ENCODE results near the gene HACD2.
"Not testable (repeated sequence)": the region's sequence is repeated elsewhere in the genome, so short reads cannot be mapped to it uniquely, and the experiment has no call there.

The HACD2 gene

DNA sequence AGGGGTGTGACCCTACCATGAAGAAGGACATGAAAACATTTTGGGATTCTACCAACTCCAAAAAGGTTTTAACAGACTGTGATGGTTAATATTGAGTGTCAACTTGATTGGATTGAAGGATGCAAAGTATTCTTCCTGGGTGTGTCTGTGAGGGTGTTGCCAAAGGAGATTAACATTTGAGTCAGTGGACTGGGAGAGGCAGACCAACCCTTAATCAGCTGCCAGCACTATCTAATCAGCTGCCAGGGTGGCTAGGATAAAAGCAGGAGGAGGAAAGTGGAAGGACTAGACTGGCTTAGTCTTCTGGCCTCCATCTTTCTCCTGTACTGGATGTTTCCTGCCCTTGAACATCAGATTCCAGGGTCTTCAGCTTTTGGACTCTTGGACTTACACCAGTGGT, 16.0 kb upstream of the HACD2 start:
- not testable (repeated sequence) for H3K36me3 ChIP-seq (ENCODE audit: control insufficient read depth in 1 of 2, insufficient read depth in 2 of 2, low read depth in 1 of 2, low read length in 2 of 2); H3K4me2 ChIP-seq (ENCODE audit: low read length, poor library complexity, severe bottlenecking); H3K23ac ChIP-seq (ENCODE audit: low read length in 2 of 2); H3K9me3 ChIP-seq (ENCODE audit: control insufficient read depth, low read length); H4K8ac ChIP-seq (ENCODE audit: low read length); H3K27me3 ChIP-seq (ENCODE audit: control insufficient read depth in 1 of 2, insufficient read depth in 1 of 2, low read length in 2 of 2); H4K91ac ChIP-seq (ENCODE audit: low read length); H3K27ac ChIP-seq (ENCODE audit: low read length, poor library complexity, severe bottlenecking); H2BK5ac ChIP-seq (ENCODE audit: low read depth, low read length, poor library complexity, severe bottlenecking); DNase-seq; H3K4me3 ChIP-seq (ENCODE audit: insufficient read depth in 1 of 2, low read depth in 1 of 2, low read length in 2 of 2); H3K18ac ChIP-seq (ENCODE audit: low read depth in 1 of 2, low read length in 2 of 2); H3K9ac ChIP-seq (ENCODE audit: low read length); H3K4ac ChIP-seq (ENCODE audit: low read depth in 1 of 2, low read length in 2 of 2); H2BK15ac ChIP-seq (ENCODE audit: low read depth, poor library complexity, severe bottlenecking); H2BK12ac ChIP-seq (ENCODE audit: low read length in 2 of 2); H2AK5ac ChIP-seq (ENCODE audit: low read length, severe bottlenecking); H3K14ac ChIP-seq (ENCODE audit: low read length in 2 of 2); H2BK120ac ChIP-seq (ENCODE audit: low read depth, low read length); H2AFZ ChIP-seq (ENCODE audit: low read depth, low read length)
- Histone ChIP-seq H3K79me1 (replicated peaks; ENCODE audit: low read length, poor library complexity, severe bottlenecking) (peaks cover 13% of the 10 kb centered on the region), H3K4me1 (ENCODE audit: control insufficient read depth, insufficient read depth, low read depth, low read length) (peaks cover 15% of the 10 kb centered on the region)

DNA sequence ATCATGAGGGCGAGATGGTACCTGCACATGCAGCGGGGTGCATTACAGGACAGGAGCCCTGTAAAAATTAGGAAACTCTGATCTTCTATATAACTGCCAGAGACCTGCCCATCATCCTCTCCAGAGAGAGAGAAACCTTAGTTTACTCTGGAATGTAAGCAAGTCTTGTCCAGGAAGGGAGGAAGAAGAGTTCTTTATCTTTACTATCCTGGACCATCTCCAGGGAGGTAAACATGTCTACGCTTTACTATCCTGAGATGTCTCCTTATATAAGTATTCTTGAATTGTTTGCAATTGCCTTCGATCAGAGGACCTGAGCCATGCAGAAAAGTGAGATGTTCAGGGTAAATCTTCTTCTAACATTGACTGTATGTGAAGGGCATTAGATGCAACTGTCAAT, 12.7 kb upstream of the HACD2 start:
- WGBS, result 100% methylated on average over 4 of the region's 4 CpGs
- no peak overlapping the region for H3K4ac ChIP-seq (ENCODE audit: low read depth in 1 of 2, low read length in 2 of 2)

DNA sequence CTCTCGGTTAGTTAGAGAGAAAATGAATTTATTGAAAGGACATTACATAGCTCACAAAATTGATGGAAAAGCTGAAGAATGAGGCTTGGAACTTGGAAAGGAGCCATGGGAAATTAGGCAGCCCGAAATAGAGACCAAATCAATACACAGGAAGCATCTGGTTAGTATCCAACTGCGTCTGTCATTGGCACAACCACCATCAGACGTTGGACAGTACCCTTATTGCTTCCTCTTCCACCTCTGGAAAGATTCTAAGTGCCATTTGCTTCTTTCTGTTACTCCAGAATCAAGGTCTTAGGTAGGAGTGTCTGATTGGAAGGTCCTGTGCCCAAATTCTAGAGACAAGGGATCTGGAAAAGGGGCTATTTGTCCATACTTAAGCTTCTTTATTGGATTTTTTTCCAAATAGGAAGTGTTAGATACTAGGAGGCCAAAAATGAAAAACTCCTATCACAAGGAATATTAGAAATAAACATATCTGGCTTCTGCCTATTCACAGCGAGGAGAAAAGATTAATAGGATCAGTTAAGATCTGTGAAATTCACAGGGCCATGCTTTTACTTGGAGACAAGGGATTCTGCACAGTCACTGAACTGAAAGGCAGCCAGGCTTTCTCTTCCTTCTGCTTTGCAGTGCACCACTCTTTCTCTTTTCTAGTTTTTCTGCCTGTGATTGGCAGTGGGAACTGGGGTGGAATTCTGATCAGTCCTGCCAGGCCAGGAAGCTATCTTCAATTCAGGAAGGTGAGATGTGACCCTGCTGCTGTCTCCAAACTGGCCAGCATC, 10.7 kb upstream of the HACD2 start:
- no peak overlapping the region for H2BK5ac ChIP-seq (ENCODE audit: low read depth, low read length, poor library complexity, severe bottlenecking)
- peaks cover 8 to 11% of the 10 kb centered on the region in 2 experiments for H3K36me3 ChIP-seq (ENCODE audit: control insufficient read depth in 1 of 2, insufficient read depth in 2 of 2, low read depth in 1 of 2, low read length in 2 of 2)
- peaks cover 4% of the 10 kb centered on the region for H3K9me3 ChIP-seq (ENCODE audit: control insufficient read depth, low read length)
- H2AK5ac ChIP-seq (ENCODE audit: low read length, severe bottlenecking), result no peak overlapping the region
- no peak overlapping the region for H3K23ac ChIP-seq (ENCODE audit: low read length in 2 of 2)
- H3K4me3 ChIP-seq (ENCODE audit: insufficient read depth in 1 of 2, low read depth in 1 of 2, low read length in 2 of 2), result no peak overlapping the region
- no peak overlapping the region for H2BK12ac ChIP-seq (ENCODE audit: low read length in 2 of 2)
- H2BK15ac ChIP-seq (ENCODE audit: low read depth, poor library complexity, severe bottlenecking), result no peak overlapping the region
- no peak overlapping the region for H2AFZ ChIP-seq (ENCODE audit: low read depth, low read length)
- no peak for DNase-seq
- H3K4me1 ChIP-seq (ENCODE audit: control insufficient read depth, insufficient read depth, low read depth, low read length), result peaks cover 1% of the 10 kb centered on the region
- no peak overlapping the region for H4K91ac ChIP-seq (ENCODE audit: low read length)
- no peak overlapping the region for H3K14ac ChIP-seq (ENCODE audit: low read length in 2 of 2)
- no peaks in the 10 kb centered on the region for H3K27me3 ChIP-seq (ENCODE audit: control insufficient read depth in 1 of 2, insufficient read depth in 1 of 2, low read length in 2 of 2)
- no peak overlapping the region for H3K18ac ChIP-seq (ENCODE audit: low read depth in 1 of 2, low read length in 2 of 2)
- no peak overlapping the region for H3K4me2 ChIP-seq (ENCODE audit: low read length, poor library complexity, severe bottlenecking)
- no peak overlapping the region for H3K4ac ChIP-seq (ENCODE audit: low read depth in 1 of 2, low read length in 2 of 2)
- no peak overlapping the region for H2BK120ac ChIP-seq (ENCODE audit: low read depth, low read length)
- 68% methylated on average over 3 of the region's 5 CpGs for WGBS
- no peak overlapping the region for H4K8ac ChIP-seq (ENCODE audit: low read length)
- no peak overlapping the region for H3K9ac ChIP-seq (ENCODE audit: low read length)
- peaks cover 15% of the 10 kb centered on the region for H3K79me1 ChIP-seq (replicated peaks; ENCODE audit: low read length, poor library complexity, severe bottlenecking)
- no peak overlapping the region for H3K27ac ChIP-seq (ENCODE audit: low read length, poor library complexity, severe bottlenecking)

More for the DNA sequence above, 12.7 kb upstream of the HACD2 start:
- no peak overlapping the region for H2BK15ac ChIP-seq (ENCODE audit: low read depth, poor library complexity, severe bottlenecking)
- peaks cover 0 to 6% of the 10 kb centered on the region in 2 experiments for H3K36me3 ChIP-seq (ENCODE audit: control insufficient read depth in 1 of 2, insufficient read depth in 2 of 2, low read depth in 1 of 2, low read length in 2 of 2)
- H3K9ac ChIP-seq (ENCODE audit: low read length), result no peak overlapping the region
- no peak overlapping the region for H3K4me3 ChIP-seq (ENCODE audit: insufficient read depth in 1 of 2, low read depth in 1 of 2, low read length in 2 of 2)
- no peak overlapping the region for H2BK5ac ChIP-seq (ENCODE audit: low read depth, low read length, poor library complexity, severe bottlenecking)
- H3K9me3 ChIP-seq (ENCODE audit: control insufficient read depth, low read length), result no peaks in the 10 kb centered on the region
- H2BK120ac ChIP-seq (ENCODE audit: low read depth, low read length), result no peak overlapping the region
- H3K4me2 ChIP-seq (ENCODE audit: low read length, poor library complexity, severe bottlenecking), result no peak overlapping the region
- no peaks in the 10 kb centered on the region for H3K27me3 ChIP-seq (ENCODE audit: control insufficient read depth in 1 of 2, insufficient read depth in 1 of 2, low read length in 2 of 2)
- H3K23ac ChIP-seq (ENCODE audit: low read length in 2 of 2), result no peak overlapping the region
- no peak overlapping the region for H3K27ac ChIP-seq (ENCODE audit: low read length, poor library complexity, severe bottlenecking)
- no peak for DNase-seq
- H3K14ac ChIP-seq (ENCODE audit: low read length in 2 of 2), result no peak overlapping the region
- no peak overlapping the region for H4K8ac ChIP-seq (ENCODE audit: low read length)
- no peak overlapping the region for H2BK12ac ChIP-seq (ENCODE audit: low read length in 2 of 2)
- H3K79me1 ChIP-seq (replicated peaks; ENCODE audit: low read length, poor library complexity, severe bottlenecking), result peaks cover 7% of the 10 kb centered on the region
- H2AK5ac ChIP-seq (ENCODE audit: low read length, severe bottlenecking), result no peak overlapping the region
- H3K4me1 ChIP-seq (ENCODE audit: control insufficient read depth, insufficient read depth, low read depth, low read length), result peaks cover 3% of the 10 kb centered on the region
- no peak overlapping the region for H3K18ac ChIP-seq (ENCODE audit: low read depth in 1 of 2, low read length in 2 of 2)
- no peak overlapping the region for H4K91ac ChIP-seq (ENCODE audit: low read length)
- H2AFZ ChIP-seq (ENCODE audit: low read depth, low read length), result no peak overlapping the region

DNA sequence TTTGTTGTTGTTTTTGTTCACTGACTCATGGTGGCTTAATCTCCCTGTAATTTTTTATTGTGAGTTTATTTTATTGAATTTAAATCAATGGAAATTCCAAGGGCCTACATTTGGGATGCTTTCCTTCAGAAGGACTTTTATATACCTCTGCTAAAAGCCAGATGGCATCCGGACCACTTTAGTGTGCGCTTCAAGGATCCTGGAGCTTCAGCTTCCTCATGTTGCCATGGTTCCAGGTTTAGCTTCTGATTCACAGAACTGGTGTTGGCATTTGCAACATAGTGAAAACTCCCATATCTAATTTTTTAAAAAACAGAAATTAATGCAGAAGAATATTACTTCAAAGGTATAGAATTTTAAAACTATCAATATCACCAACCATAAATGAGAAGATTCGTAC, 8.5 kb upstream of the HACD2 start:
- no peak for DNase-seq
- Histone ChIP-seq H3K79me1 (replicated peaks; ENCODE audit: low read length, poor library complexity, severe bottlenecking) (peaks cover 25% of the 10 kb centered on the region), H3K4me3 (ENCODE audit: insufficient read depth in 1 of 2, low read depth in 1 of 2, low read length in 2 of 2) (no peak overlapping the region), H2BK15ac (ENCODE audit: low read depth, poor library complexity, severe bottlenecking) (no peak overlapping the region), H3K4me1 (ENCODE audit: control insufficient read depth, insufficient read depth, low read depth, low read length) (no peaks in the 10 kb centered on the region), H3K9ac (ENCODE audit: low read length) (no peak overlapping the region), H3K9me3 (ENCODE audit: control insufficient read depth, low read length) (peaks cover 6% of the 10 kb centered on the region), H2AFZ (ENCODE audit: low read depth, low read length) (no peak overlapping the region), H3K36me3 (ENCODE audit: control insufficient read depth in 1 of 2, insufficient read depth in 2 of 2, low read depth in 1 of 2, low read length in 2 of 2) (peaks cover 10 to 11% of the 10 kb centered on the region in 2 experiments), H4K91ac (ENCODE audit: low read length) (no peak overlapping the region), H2BK12ac (ENCODE audit: low read length in 2 of 2) (no peak overlapping the region), H2AK5ac (ENCODE audit: low read length, severe bottlenecking) (no peak overlapping the region), H3K18ac (ENCODE audit: low read depth in 1 of 2, low read length in 2 of 2) (no peak overlapping the region), H2BK5ac (ENCODE audit: low read depth, low read length, poor library complexity, severe bottlenecking) (no peak overlapping the region), H3K4me2 (ENCODE audit: low read length, poor library complexity, severe bottlenecking) (no peak overlapping the region), H3K27ac (ENCODE audit: low read length, poor library complexity, severe bottlenecking) (no peak overlapping the region), H3K27me3 (ENCODE audit: control insufficient read depth in 1 of 2, insufficient read depth in 1 of 2, low read length in 2 of 2) (no peaks in the 10 kb centered on the region), H2BK120ac (ENCODE audit: low read depth, low read length) (no peak overlapping the region), H3K14ac (ENCODE audit: low read length in 2 of 2) (no peak overlapping the region), H3K4ac (ENCODE audit: low read depth in 1 of 2, low read length in 2 of 2) (no peak overlapping the region), H4K8ac (ENCODE audit: low read length) (no peak overlapping the region), H3K23ac (ENCODE audit: low read length in 2 of 2) (no peak overlapping the region)
- WGBS, result 100% methylated on average over 2 of the region's 3 CpGs

All from mesenchymal stem cell (in vitro differentiated cells and primary cell).